GM21576 (cell line): ENCODE results near the gene ITFG1.
"Not testable (repeated sequence)": the region's sequence is repeated elsewhere in the genome, so short reads cannot be mapped to it uniquely, and the experiment has no call there.

ENCODE experiments used
- ATAC-seq: cut with Tn5 transposase; IDR thresholded peaks from one replicate; pipeline ENCODE4 v1.9.1; 2021; ENCODE audit warnings: mild to moderate bottlenecking, moderate library complexity; ENCODE audit not compliant: unreplicated experiment

The ITFG1 gene

DNA sequence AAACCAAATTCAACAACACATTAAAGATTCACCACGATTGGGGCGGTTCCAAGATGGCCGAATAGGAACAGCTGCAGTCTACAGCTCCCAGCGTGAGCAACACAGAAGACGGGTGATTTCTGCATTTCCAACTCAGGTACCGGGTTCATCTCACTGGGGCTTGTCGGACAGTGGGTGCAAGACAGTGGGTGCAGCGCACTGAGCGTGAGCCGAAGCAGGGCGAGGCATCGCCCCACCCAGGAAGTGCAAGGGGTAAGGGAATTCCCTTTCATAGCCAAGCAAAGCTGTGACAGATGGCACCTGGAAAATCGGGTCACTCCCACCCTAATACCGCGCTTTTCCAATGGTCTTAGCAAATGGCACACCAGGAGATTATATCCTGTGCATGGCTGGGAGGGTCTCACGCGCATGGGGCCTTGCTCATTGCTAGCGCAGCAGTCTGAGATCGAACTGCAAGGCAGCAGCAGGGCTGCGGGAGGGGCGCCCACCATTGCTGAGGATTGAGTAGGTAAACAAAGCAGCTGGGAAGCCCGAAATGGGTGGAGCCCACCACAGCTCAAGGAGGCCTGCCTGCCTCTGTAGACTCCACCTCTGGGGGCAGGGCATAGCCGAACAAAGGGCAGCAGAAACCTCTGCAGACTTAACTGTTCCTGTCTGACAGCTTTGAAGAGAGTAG lies 113.7 kb downstream of the ITFG1 start:
- not testable (repeated sequence) for ATAC-seq

DNA sequence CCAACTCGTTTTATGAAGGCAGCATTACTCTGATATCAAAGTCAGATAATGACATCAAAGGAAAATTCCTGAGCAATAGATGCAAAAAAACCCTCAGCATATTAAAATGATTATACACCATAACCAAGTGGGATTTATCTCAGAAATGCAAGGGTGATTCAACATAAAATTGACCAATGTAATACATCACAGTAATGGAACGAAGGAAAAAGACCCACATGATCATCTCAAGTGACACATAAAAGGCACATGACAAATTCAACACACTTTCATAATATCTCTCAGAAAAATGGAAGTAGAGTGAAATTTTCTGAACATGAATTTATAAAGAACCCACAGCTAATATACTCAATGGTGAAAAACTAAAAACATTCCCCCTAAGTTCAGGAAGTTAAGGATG lies 118.8 kb downstream of the ITFG1 start:
- ATAC-seq: no peak

DNA sequence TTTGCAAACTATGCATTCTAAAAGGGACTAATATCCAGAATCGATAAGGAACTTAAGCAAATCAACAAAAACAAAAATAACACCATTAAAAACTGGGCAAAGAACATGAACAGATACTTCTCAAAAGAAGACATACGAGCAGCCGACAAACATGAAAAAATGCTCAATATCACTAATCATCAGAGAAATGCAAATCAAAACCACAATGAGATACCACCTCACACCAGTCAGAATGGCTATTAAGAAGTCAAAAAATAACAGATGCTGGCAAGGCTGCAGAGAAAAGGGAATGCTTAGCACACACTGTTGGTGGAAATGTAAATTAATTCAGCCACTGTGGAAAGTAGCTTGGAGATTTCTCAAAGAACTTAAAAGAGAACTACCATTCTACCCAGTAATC lies 130.3 kb downstream of the ITFG1 start:
- ATAC-seq: not testable (repeated sequence)

DNA sequence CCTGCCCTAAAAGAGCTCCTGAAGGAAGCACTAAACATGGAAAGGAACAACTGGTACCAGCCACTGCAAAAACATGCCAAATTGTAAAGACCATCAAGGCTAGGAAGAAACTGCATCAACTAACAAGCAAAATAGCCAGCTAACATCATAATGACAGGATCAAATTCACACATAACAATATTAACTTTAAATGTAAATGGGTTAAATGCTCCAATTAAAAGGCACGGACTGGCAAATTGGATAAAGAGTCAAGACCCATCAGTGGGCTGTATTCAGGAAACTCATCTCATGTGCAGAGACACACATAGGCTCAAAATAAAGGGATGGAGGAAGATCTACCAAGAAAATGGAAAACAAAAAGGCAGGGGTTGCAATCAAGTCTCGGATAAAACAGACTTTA lies 136.6 kb downstream of the ITFG1 start:
- ATAC-seq: not testable (repeated sequence)

DNA sequence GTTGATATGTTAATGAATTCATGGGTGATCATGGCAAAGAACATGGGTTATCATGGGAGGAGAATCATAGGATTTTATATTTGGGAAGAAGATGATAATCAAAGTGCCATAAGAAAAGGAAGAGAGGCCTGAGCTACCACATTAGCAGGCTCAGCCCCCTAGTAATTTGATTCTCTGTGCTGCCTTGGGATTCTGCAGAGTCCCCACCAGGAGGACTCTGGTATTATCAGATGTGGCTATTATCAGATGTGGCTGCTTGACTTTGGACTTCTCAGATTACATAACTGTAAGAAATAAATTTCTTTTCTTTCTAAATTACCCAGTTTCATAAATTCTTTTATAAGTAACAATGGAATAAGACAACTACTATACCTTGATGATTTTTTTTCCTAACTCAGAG lies 137.6 kb downstream of the ITFG1 start:
- no peak for ATAC-seq

DNA sequence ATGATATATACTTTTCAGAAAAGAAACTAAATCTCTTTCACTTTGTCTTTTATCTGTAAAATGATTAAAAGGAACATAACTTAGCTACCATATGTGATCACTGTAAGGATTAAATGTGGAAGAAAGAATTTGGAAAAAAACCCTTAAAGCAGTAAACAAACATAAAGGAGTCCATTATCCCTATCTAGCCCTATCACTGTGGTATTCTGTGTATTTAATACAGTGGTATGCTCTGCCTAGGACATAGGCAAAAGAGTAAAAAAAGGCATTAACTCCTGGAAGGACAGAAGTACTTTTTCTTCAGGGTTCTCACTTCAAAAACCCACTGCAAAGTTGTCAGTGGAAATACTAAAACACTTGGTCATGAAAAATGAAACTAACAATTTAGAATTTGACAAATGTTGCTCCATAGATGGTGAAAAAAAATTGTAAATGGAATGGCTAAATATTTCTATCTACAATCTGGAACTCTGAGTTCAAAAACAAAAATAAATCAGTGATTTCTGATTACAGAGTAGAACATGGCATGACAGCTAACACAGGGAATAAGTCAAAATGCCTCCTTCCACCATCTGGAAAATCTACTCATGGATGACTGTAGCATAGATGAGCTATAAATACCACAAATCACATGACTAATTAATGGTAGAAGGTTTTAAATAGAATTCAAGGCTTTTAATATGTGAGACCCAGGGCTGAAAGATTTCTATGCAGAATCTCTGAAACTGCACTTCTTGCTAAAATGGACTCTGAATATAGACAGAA lies 140.1 kb downstream of the ITFG1 start:
- ATAC-seq: no peak

DNA sequence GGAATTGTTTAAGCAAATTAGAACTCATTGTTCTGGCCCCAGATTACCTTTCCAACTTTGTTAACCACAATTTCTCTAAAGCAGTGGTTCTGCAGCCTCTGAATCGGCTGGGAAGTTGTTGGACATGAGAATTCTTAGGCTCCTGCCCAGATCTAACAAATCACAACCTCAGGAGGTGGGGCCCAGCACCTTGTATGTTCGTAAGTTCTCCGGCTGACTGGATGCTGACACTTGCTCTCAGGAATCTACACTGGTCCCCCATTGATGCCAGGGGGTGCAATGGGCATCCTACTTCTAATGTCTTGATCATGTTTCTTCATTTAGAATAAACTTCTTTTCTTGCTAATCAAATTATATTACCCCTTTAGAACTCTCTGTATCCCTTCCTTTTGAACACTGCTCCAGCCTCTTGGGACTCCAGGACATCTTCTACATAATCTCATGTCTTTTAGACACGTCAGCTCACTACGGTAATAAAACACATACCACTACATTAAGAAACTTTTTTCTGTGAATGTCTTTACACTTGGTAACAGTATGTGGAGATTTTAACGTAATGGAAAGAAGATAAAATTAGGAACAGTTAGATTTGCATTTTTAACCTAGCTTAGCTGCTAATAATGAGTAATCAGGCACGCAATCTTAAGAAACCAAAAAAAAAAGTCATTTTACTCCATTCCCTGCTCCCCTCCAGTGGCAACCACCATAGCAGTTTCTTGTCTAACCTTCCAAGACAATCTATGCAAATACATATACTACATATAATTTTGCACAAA lies 143.2 kb downstream of the ITFG1 start:
- no peak for ATAC-seq

DNA sequence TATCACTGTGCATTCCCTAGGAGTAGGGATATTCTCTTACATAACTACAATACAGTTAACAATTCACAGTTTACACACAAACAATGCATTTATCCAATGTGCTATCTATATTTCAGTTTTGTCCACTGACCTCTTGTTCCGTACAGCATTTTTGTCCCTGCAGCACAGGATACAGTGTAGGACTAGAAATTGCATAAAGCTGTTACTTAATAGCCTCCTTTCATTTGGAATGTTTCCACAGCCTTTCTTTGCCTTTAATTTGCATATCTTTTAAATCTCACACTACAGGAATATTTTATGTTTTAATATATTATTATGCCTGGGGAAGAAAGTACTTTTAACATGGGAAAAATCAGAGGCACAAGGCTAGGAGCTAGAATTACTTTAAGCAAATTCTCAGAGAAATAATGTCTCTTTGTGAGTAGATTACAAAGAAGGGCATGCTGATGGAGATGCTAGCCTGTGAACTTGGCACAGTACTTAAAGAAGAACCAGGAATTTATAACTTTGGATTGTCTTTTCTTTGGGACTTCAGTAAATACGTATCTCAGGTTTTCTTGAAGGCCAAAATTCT lies 144.3 kb downstream of the ITFG1 start:
- ATAC-seq: no peak

DNA sequence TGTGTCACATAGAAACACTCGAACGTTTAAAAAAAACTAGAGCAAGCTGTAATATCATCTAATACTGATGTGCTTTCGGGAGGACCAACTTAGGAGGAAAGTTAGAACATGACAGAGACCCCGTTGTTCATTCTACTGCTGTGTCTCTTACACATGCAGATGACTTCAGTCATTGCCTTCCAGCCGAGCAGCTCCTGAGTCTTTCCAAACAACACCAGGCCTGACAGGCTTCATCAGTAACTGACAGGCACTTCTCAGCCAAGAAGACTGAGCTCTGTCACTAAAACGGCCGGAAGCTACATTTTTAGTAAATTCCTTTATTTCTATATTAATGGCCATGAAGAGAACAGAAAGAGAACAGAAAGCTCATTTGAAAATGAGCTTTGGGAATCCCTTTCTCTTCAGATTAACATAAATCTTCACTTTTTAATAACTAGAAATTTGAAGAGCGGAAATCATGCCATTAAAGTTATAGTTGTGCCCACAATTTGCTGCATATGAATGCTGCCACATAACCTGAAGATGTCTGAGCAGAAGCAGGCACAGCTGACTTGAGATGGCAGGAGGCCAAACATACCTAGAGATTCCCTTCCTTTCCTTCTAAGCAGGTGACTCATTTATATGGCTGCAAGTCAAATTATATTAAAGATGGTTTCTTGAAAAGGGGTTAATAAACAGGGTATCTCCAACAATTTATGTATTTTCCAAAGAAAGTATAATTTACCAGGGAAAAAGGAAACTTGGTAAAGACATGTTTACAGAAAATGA lies 148.9 kb downstream of the ITFG1 start:
- no peak for ATAC-seq

DNA sequence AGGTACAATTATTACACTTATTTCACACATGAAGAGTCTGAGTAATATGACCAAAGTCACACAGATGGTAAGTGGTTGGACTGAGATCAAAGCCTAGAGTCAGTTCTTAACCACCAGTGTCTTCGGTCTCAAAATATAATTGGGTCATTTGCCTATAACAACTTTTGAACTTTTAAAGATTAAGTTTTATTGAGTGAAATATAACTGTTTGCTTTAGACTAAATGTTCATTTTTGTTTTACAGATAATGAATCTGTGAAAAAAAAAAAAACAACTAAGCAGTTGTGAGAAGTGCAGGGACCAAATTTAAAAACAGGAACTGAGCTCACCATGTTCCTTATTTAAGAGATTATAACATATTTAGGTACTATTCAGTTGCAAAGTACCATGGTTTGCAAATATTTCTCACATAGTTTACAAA lies 150.1 kb downstream of the ITFG1 start:
- peak; percentile 60 for ATAC-seq

DNA sequence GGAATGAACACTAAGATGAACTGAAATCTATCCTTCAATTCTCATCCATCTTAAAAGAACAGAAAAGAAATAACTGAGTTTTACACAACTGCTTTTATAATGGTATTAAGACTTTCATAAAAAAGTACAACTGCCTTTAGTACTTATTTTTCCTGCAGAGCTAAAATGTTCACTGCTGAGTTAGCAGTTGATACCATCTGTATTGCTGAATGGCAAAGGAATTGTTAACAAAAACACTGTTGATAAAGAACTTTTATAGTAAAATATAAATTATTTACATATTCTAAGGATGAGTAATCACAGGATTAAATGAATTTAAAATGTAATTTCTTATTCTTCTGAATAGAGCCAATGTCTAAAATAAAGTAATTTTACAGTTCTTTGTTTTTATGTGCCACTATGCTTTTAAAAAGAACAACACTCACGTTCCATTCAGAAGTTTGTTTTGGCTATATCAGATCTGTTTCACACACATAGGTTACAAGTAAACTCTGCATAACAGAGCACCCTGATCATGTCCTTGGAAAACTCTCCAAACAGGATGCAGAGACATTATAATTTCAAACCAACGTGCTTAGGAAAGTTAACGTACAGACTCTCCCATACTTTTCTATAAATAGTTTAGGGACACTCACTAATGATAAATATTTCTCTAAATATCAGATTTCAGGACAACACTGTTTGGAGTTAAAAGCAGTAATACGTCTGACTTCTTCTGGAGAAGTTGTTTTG lies 151.1 kb downstream of the ITFG1 start:
- no peak for ATAC-seq

DNA sequence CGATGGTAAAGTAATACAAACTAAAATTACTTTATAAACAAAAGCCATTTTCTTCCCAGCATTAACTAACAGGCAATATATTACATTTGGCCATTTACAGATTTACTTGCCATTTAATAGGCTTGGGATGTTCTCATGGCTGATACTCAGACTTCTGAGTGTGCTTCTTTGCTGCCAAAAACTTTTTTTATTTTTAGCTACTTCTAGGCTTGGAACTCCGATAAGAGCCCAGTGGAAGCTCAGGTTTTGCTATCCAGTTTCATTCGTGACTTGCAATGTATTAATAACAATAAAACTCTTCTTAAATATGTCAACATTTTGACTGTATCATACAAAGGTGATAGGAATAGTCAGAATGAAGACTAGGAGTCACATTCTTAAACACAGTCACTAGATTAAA lies 152.3 kb downstream of the ITFG1 start:
- no peak for ATAC-seq

DNA sequence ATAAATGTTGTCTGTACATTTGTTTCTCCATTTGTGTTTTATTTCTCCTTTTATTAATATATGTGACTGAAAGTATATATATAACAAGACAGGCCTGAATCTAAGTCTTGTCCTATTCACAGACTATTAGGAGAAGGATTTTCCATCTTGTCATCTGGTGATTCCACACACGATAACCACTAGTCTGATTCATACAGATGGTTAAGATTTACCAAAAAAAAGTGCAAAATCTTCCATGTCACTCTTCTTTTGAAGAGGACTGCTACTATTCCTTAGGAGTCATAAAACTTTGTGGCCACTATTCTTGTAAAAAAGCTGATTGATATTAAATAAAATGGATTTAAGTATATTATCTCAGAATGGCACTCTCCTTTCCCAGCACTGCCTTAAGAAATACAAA lies 156.3 kb downstream of the ITFG1 start:
- ATAC-seq: no peak

DNA sequence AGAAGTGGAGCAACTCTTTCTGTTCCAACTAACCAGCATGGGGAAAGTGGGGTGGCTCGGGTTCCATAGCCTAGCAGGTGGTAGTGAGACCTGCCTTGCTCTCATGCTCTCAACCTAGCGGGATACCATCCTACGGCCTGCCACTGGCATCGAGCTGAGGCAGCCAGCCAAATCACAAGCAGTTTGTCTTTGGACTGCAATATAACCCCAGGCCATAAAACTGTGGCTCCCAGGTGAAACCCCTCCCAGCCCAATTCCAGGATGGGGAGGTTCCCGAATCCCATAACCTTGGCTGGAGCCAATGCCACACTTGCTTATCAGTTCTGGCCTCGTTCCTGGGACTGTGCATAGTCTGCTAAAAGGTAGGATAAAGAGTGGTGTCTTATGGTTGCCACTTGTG lies 161.3 kb downstream of the ITFG1 start:
- no peak for ATAC-seq

DNA sequence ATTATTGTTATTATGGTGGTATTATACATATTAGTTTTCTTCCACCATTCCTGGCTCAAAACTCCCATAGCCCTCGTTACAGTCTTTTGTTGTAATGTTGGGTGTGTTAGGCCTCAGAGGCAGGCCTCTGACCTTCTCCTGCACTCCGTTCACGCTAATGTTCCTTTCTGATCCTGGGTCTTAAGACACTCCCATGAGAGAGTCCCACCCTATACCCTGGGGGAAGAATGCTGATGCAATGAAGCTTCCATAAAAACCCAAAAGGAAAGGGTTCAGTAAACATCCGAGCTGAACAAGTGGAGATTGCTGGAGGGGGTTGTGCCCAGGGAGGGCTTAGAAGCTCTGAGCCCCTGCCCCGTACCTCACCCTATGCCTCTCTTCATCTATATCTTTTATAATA lies 175.9 kb downstream of the ITFG1 start:
- no peak for ATAC-seq

DNA sequence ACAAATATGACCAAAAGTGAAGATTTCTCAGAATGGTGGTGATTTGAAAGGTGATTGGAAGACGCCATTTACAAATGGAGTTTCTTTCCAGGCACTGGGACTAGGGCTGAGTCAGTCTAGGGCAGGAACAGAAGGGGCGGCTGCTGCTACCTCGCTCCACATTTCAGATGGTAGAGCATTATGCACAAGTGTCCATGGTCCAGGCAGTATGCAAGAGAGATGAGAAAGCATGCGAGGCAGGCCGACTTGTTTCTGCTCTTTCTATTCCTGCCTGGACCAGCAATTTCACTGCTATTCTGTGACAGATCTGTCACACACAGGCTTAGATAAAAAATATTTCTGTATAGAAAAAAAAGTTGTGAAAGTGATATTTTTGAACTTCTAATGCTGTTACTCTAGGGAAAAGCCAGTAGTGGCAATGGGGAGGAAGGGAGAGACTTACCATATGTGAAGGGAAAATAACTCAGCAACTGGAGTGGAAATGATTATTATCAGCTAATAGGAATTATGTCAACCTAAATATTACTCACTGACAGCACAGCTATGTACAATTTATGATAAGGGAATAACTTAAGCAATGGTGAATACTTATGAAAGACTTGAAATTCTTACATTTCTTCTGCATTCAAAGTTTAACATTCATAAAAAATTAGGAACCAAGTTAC lies 182.4 kb downstream of the ITFG1 start:
- no peak for ATAC-seq

DNA sequence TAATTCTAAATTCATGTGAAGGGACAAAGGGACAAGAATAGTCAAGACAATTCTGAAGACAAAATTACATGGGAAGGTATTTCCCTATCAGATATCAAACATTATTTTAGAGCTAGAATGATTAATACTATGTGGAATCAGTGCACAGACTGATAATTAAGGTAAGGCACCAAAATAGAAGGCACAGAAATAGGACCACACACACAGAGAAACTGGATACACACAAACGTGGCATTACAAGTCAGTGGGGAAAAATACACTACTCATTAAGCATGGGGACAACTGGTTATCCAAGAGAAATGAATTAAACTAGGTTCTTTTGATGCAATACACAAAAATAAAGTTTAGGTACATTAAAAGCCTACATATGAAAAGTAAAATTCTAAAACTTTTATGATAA lies 184.3 kb downstream of the ITFG1 start:
- ATAC-seq: no peak

DNA sequence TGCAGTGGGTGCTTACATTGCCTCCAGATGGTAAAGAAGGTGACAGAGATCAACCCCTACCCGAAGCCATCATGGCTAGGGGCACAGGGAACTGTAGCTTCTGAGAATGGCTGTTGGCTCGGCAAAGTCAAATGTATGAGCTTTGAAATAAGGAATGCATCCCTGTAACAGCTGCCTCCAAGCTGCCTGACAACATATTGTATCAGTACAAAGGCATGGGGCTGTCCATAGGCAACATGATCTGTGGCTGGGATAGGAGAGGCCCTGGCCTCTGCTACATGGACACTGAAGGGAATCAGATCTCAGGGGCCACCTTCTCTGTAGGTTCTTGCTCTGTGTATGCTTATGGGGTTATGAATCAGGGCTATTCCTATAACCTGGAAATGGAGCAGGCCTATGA lies 197.9 kb downstream of the ITFG1 start:
- ATAC-seq: no peak

DNA sequence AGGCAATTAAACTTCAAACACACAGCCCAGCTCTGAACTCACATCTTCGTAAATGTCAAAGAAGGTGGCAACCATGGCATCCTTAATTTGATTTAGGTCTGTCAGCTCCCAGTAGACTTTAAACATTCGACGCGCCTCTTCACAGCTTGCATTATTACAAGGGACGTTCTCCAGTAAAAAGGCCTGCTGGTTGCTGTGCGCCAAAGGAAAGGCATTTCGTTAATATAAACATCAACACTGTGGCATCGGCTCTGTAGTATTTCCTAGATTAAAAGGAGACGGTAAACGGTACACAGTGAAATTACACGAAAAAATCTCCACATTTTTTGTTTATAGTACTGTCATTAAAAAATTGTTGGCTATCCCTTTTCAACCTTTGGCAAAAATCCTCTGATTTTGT lies 200.4 kb downstream of the ITFG1 start:
- no peak for ATAC-seq
